SH-SY5Y (cell line): Measurements from ENCODE around the gene LTN1.

ENCODE experiments used
- GATA2 ChIP-seq: IDR thresholded peaks from 2 replicates; pipeline ENCODE4 v1.6.1; 2011; ENCODE audit warnings: mild to moderate bottlenecking, low read depth, low read length
- GATA3 ChIP-seq: IDR thresholded peaks from 2 replicates; pipeline ENCODE4 v1.6.1; 2011; ENCODE audit warnings: low read depth, mild to moderate bottlenecking, low read length, moderate library complexity

DNA sequence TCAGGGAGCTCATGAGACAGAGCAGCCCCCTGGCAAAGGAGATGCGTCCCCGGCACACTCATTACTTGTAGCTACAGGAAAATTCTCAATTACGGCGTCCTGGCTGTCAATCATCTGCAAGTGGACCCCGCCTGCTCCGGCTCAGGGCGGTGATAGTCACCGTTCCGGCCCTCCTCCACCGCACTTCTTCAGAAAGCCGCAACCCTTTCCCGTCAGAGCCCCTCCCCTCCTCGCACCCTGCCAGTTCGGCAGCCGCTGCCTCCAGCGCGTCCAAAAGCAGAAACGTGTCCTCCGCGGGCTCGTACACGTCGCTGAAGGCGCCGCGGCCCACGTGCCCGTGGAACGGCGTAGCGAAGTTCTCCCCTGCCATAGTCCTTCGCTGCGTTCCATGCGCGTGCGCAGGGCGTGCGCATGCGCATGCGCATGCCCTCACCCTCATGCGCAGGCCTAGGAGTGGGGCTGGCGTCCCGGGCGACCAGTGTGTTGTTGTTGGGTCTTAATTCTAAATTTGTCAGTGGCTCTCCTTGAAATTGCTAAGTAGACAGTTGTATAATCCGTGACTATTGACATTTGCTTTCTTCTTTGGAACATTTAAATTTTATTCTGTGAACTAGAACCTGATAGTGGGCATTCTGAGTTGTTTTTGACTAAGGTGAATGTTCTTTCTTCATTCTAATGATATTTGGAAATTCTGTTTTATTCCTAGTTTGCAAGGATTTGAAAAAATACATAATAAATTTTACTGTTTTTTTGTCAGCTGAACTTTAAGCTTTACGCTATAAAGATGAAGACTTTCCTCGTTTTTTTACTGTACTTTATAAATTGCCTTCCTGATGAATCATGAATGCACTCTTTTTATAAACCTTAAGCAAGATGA is 107.5 kb downstream of the LTN1 start:
- TF ChIP-seq GATA3 (no peak), GATA2 (no peak; the same call in 1 of the 2 replicates)
